Activated effector memory CD4-positive, alpha-beta T cell treated with Interleukin-2 at 50 U/mL for 16 hours (primary cell): ENCODE data around the gene ADAP1.
"Not testable (repeated sequence)": the region's sequence is repeated elsewhere in the genome, so short reads cannot be mapped to it uniquely, and the experiment has no call there.

Source experiments
- DNase-seq: peaks from one replicate; pipeline ENCODE4 v3.0.0-alpha.2; 2020

ADAP1 gene

DNA sequence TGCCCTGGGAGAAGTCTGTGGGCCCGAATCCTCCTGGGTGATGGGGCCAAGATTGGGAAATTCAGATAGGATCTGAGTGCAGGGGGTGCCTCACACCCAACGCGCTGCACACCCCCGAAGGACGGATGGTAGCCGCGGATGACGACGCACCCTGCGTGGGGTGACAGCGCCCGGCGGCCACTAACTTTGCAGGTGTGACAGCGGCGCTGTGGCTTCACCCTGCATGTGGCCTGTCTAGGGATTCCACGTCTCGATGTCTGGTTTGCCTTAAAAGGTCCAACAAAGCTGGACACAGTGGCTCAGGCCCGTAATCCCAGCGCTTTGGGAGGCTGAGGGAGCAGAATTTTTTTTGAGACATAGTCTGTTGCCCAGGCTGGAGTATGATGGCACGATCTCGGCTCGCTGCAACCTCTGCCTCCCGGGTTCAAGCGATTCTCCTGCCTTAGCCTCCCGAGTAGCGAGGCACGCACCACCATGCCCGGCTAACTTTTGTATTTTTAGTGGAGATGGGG lies 18.6 kb downstream of the ADAP1 start:
- DNase-seq: no peak

DNA sequence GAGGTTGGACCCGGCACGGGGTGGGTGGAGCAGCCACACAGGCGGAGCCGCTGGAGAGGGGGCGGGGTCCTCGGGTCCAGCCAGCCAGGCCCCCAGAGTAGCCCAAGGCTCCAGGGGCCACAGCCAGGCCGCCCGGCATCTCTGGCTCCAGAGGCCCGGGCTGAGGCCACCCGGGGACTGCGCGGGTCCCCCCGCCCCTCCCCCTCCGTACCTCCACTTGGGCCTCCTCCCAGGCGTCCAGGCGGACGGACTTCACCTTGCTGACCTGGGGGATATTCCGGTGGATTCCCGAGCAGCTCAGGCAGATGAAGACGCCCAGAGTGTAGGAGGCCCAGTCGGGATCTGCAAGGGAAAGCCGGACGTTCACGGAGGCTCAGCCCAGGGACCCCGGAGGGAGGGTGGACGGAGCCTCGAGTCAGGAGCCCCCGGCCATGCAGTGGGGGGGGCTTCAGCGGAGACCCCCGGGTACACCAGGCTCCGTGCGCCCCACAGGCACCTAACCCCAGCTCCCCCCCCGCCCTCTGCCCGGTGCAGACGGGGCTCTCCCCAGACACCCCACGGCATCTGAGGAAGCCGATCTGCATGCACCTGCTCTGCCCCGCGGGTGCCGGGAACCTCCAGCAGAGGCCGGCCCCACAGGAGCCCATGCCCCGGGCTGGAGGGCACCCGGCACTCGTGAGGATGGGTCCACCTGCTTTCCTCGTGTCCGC lies 19.2 kb downstream of the ADAP1 start:
- DNase-seq: no peak

DNA sequence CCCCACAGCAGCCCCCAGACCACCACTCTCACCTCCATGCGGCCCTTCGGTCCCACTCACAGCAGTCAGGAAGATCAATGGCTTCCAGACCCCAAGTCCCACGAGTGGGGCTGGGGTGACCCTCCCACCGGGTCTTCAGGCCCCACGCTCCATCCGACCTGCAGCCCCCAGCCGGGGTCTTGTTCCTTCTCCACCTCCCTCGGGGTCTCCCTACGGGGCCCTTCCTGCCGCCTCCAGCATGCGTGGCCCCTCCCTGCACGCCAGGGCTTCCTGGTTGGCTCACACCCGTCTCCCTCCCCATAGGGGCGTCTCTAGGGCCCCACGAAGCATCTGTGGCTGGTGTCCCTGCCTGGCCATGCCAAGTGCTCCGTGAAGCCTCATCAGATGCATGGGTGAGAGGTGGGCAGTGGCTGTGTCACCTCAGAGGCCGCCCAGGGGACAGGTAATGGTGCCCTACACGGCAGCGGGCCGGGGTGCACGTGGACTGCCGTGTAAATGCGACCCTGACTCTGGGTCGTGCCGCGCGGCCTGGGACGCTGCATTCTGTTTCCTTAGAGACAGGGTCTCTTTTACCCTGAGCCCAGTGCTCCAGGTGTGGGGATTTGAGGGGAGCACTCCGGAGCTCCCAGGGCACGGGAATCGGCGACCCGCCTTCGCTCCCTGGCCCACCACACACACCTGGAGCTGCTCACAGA lies 19.9 kb downstream of the ADAP1 start:
- DNase-seq: no peak

DNA sequence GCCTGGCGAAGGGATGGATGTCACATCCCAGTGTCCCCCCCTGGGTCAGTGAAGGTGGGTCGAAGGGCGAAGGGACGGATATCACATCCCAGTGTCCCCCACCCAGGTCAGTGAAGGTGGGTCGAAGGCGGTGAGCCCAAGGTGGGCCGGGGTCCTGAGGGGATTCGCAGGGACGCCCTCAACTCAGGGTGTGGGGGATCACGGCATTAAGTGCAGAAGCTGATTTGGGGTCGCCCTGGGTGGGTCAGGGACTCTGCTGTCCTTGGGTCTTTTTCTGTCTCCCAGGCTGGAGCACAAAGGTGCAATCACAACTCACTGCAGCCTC lies 21.9 kb downstream of the ADAP1 start:
- no peak for DNase-seq

DNA sequence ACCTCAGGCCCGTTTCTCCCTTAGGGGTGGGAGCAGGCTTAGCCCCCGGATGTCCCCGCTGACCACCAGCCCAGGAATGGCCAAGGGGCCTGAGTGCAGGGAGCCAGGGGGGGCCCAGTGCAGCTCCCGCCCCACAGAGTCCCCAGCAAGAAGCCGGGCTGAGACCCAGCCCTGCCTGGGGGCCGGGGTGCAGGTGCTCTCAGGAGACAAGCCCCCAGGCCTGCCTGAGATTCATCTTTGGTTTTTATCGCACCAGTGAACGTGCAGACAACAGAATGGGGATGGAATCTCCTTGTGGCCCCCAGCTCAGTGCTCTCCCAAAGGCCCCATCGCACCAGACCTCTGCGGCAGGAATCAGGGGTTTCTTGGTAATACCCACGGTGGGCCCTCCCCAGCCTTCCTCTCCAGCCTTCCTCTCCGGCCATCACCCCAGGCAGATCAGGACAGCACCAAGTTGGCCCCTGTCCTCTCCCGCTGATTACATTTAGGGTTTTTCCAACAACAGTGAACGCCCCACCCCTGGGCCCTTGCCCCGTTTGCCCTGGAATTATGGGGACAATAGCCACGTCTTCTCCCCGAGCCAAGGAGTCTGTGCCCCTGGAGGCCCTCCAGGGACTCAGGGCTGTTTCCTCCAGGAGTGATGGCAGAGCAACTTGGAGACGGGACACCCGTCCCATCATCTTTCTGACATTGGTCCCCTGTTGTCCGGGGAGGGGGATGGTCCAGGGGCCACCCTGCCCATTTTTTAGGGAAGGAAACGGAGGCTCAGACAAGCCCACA lies 22.4 kb downstream of the ADAP1 start:
- no peak for DNase-seq

DNA sequence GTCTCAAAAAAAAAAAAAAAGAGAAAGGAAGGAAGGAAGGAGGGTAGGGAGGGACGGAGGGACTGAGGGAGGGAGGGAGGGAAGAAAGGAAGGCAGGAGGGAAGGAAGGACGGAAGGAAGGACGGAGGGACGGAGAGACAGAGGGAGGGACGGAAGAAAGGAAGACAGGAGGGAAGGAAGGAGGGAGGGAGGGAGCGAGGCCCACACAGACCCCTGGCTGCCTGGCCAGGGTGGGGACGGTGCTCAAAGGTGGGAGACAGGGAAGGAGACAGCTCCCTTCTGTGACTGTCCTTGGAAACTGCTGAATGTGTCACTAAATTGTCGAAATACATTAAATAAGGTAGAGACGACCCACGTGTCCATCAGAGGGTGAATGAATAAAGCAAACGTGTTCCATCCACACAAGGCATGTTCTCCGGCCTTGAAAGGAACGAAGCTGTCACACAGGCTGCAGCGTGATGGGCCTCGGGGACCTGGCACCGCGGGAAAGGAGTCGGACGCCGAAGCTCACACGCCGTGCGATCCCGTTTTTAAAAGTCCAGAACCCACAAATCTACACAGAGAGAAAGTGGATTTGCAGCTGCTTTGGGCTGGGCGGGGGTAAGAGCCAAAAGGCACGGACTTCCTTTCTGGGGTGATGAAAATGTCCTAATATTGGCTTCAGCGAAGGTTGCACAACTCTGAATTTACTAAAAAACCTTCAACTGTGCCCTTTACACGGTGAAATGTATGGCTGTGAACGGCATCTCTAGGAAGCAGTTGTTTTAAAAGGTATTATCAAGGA lies 23.3 kb downstream of the ADAP1 start:
- no peak for DNase-seq

DNA sequence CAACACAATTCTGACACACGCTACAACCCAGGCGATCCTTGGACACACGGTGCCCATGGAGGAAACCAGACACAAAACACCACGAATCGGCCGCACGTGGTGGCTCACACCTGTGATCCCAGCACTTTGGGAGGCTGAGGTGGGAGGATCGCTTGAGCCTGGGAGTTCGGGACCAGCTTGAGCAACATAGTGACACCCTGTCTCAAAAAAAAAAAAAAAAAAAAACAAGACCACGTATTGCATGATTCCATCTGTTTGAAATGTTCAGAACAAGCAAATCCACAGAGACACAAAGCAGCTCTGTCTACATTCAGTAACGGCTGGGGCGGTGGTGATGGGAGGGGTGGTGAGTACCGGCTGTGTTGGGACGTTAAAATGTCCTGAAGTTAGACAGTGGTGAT lies 25.2 kb downstream of the ADAP1 start:
- no peak for DNase-seq

DNA sequence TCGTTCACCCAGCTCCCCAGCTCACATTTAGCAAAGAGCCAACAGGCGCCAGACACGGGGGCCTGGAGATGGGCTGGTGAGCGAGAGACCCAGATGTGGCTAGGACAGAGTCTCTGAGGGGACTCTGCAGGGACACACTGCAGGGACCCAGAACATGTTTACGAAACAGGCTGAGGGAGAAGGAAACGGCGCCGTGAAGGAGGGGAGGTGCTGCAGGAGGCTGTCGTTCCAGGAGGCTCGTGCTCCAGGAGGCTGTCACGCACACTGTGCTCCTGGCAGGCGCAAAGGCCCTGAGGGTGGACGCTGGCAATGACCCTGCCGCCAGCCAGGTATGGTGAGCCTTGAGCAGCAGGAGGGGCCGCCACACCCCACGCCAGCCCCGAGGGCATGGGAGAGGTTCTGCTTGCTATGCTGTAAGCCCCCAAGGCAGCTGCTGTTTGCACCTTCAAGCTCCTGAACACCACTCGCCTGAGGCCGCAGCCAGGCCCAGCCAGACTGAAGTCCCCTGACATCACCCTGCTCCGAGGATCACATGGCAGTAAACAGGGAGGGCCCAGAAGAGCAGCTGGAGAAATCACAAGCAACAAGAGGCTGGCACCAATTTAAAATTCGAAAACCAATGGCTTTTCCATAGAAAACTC lies 27.3 kb downstream of the ADAP1 start:
- no peak for DNase-seq

DNA sequence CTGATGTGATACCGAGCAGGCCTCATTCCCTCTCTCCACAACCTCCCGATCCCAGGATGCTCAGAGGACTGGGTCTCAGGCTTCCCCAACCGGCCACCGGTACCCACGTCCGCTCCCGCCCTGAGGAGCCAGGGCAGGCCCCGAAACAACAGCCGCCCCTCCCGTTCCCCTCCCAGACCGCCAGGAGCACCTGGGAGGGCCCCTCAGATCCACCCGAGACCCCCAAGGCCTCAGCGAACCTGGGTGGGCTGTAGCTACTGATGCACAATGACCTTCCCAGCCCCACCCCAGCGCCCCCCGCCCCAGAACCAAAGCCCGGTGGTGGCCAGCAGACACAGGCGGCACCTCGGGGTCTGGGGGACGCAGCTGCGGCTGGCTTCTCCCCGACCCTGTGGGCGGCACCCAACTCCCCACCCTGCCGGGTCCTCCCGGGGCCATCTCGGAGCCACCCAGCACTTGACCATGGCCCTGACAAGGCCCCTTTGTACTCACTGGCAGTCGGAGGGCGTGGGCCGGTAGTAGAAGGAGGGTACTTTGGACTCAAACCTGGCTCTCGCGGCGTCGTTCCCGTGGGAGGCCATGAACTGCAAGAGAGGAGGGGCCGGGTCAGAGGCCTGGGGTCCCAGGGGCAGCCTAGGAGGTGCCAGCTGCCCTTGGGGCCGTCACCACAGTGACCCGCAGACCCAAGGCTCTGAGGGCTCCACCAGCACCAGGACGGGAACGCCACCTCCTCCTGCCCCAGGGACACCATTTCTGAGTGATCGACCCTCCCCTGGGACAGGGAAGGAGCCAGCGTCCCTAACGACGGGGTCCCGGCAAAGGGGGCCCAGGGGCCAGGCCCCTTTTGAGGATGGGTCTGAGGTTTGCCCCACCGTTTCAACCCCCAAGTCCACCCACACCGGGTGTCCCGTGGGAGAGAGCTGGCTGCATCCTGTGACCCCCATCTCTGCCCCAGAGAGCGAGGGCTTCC lies 28.1 kb downstream of the ADAP1 start:
- no peak for DNase-seq

DNA sequence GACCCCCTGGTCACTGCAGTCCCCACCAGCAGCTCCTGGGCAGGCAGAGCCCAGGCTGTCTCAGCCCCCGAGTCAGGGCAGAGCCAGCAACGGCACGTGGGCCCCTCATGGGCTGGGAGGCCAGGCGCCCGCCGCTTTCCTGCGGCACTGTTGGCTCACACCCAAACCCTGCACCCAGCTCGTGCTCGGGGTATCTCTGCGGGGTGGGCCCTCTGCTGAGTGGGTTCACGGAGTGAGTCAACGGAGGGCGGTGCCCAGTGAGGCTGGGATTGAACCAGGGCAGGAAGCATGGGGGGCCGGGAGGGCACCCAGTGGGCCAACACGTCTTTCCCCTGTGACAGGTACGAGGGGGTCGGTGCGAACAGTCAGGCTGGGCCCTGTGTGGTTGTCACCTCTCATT lies 28.9 kb downstream of the ADAP1 start:
- DNase-seq: no peak

DNA sequence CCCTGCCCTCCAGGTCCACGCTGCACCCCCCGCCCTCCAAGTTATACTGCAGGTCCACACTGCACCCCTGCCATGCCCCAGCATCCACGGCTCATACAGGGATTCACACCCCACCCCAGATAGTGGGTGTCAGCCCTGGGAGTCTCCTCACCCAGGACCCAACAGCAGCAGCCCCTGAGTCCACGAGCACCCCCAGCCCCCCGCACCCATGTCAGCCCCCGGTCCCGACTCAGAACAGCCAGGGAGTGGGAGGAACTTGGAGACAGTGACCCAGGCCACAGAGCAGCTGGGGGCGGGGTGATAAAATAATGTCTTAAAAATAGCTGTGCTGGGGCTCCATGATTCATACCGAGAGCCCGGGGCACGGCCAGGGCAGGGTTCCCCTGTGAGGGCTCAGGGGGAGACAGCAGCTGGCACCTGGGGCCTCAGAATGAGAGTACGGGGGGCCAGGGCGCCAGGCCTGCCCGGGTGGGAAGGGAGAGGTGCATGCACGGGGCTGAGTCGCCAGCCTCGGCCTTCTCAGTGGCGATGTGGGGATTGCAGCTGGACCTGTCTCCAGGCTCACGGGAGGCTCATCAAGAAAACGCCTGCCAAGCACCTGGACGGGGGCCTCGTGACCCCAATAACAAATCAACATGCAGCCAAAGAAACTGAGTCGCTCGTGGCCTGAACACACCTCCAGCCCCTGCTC lies 29.8 kb downstream of the ADAP1 start:
- no peak for DNase-seq

DNA sequence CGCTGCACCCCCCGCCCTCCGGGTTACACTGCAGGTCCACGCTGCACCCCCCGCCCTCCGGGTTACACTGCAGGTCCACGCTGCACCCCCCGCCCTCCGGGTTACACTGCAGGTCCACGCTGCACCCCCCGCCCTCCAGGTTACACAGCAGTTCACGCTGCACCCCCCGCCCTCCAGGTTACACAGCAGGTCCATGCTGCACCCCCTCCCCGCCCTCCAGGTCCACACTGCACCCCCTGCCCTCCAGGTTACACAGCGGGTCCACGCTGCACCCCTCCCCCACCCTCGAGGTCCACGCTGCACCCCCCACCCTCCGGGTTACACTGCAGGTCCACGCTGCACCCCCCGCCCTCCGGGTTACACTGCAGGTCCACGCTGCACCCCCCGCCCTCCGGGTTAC lies 30.4 kb downstream of the ADAP1 start:
- DNase-seq: not testable (repeated sequence)

DNA sequence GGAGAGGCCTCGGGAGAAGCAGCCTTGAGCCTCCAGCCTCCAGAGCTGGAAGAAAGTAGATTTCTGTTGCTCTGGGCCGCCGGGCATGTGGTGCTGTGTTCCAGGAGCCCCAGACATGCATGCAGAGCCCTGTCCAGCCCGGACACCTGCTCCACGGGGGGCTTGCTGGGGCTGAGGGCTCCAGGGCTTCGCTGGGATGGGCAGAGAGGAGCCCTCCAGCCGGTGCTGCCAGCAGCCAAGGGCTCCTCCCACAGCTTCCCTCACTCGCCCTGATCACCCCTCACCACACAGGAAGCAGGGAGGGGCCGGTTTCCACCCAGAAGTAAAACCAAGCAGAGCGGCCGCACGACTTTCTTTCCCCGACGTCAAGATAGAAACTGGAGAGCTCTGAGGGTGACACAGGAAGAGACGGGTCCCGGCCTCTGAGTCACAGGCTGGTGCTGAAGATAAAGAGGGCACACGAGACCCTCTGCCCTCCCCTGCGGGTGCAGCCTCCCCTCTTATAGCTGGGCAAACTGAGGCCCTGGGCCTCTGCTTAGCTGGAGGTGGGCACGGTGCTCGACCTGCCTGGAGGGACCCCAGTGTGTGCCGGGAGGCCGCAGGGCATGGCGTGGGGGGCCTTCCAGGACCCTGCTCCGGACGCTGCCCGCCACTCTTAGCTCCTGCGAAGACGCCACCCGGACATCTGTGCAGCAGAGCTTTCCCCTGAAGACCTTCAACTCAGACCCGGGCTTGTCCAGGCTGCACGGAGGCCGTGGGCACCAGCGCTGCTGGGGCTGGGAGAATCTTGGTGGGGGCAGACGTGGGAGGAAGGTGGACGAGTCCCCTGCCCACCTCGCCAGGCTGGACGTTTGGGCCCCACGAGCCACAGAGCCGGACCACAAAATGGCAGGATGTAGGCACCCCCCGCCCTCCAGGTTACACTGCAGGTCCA lies 31.1 kb downstream of the ADAP1 start:
- peak; percentile 91 for DNase-seq

DNA sequence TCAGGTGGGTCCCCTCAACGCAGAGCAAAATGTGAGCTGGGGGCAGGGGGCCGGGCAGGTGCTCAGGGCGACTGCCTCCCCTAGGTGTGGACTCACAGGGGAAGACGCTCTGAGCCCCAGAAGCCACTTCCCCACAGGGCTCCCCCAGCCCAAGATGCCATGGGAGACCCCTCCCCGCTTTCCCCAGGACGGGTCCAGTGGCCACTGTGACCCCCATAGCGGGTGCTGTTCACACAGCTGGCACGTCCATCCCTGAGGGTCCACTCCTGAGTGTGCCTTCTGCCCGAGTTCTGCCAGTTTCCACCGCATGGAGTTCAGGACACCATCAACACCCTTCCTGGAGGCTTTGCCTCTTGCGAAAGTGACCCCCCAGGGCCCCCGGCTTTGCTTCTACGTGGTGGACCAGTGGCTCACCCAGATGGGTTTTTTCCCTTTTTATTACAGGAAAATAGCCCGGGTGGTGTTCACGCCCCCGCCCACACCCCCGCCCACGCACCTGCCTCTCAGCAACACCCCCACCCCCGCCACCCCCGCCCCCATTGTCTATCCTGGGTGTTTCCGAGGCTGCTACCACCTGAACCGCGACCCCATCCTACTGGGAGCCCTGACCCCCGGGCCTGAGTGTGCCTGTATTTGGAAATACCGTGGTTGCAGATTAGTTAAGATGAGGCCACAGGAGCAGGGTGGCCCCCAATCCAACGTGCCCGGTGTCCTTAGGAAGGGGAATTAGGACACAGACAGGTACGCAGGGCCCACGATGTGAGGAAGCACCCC lies 32.0 kb downstream of the ADAP1 start:
- no peak for DNase-seq

DNA sequence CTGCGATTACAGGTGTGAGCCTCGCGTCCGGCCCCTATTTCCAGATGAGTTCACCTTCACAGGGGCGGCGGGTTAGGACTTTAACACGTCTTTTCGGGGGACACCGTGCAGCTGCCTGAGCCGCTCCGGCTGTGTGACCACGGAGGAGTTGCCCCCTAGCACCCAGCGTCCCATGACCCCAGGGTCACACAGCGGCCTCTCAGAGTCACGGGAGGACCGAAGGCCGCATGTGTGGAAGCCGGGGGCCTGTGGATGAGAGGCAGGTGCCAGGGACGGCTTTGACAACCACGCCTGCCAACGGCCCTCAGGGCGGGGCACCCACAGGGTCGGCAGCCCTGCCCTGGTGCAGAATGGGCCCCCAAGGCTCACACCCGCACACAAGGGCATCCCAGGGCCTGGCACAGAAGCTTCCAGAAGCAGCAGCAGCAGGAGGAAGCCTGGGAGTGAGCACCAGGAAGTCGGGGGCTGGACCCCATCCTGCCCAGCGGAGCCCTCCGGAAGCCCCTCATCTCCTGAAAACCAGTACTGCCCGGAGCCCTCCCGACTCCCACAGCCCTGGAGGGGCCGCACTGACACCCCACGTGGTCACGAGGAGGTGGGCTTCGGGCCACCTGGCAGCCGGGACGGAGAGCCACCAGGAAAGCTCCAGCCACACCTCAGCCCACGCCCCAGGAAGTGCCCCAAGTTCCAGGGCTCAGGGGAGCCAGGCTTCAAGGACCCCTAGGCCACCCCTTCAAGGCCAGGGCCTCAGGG lies 32.7 kb downstream of the ADAP1 start:
- no peak for DNase-seq

DNA sequence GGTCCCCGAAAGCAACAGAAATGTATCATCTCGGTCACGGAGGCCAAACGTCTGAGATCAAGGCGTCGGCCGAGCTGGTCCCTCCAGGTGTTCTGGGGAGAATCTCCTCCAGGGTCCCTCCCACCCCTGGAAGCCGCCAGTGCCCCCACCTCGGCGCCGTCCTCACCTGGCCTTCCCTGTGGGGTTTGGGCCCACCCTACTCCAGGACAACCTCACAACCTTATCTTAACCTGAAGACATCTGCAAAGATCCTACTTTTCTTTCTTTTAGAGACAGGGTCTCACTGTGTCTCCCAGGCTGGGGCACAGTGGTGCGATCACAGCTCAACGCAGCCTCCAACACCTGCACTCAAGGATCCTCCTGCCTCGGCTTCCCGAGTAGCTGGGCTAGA lies 33.4 kb downstream of the ADAP1 start:
- no peak for DNase-seq

DNA sequence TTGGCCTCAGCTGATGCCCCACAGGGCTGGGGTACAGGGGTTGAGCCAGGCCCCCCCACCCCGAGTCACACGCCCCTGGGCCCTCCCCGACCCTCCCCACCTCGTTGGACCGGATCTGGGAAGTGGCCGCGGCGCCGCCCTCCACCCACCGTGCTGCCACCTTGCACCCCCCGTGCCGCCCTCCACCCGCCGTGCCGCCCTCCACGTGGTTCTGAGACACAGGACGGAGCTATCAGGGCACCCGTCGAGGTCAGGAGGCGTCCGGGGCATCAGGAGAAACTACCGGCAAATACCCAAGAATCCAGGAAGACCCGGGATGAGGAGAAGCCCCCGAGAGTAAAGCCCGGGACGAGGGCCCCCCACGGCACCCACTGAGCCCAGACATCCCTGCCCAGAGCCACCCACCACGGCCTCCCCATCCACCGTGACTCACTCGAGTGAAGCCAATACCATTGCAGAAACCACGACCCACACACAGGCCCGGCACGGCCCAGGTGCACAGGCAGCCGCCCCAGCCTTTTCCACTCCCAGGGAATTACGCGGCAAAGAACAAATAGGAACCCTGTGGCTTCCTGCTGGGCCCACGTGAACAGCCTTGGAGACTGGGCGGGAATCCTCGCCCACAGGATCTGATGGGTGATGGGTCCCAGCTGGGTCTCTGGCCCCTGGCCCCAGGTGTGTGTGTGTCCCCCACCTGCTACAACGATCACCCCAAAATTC lies 34.0 kb downstream of the ADAP1 start:
- no peak for DNase-seq
